Endothelial cell (in vitro differentiated cells): ENCODE measurements around the gene MARCO. TPM values are rescaled to one million over a fixed set of nuclear protein-coding genes. Genes with fewer than 3 reads are reported as not detected.

Experiments
- DNase-seq: peaks from one replicate; pipeline ENCODE4 v3.0.0; 2021; ENCODE audit warnings: low spot score
- H3K27ac Mint-ChIP-seq: one replicate; pipeline ENCODE4 v1.8.0; 2021; ENCODE audit warnings: mixed read lengths, inconsistent platforms; ENCODE audit not compliant: unreplicated experiment
- H3K27me3 Mint-ChIP-seq: one replicate; pipeline ENCODE4 v1.8.0; 2021; ENCODE audit warnings: mild to moderate bottlenecking, moderate library complexity, mixed read lengths, inconsistent platforms; ENCODE audit not compliant: unreplicated experiment
- H3K36me3 Mint-ChIP-seq: one replicate; pipeline ENCODE4 v1.8.0; 2021; ENCODE audit warnings: mild to moderate bottlenecking, low read depth, mixed read lengths, inconsistent platforms; ENCODE audit not compliant: unreplicated experiment
- H3K4me1 Mint-ChIP-seq: one replicate; pipeline ENCODE4 v1.8.0; 2021; ENCODE audit warnings: mild to moderate bottlenecking, mixed read lengths, inconsistent platforms; ENCODE audit not compliant: unreplicated experiment
- H3K4me3 Mint-ChIP-seq: one replicate; pipeline ENCODE4 v1.8.0; 2021; ENCODE audit warnings: mild to moderate bottlenecking, mixed read lengths, inconsistent platforms; ENCODE audit not compliant: unreplicated experiment
- H3K9me3 Mint-ChIP-seq: one replicate; pipeline ENCODE4 v1.8.0; 2021; ENCODE audit warnings: mixed read lengths, inconsistent platforms; ENCODE audit not compliant: unreplicated experiment
- total RNA-seq: library from RNA; stranded (reverse); fragmentation: NEBNext Ultra II Directional; extraction: Animal tissue kit (Norgen Biotek cat#: 25700); gene quantifications from one replicate; pipeline ENCODE4 v1.2.1, GENCODE V29; 2021; ENCODE audit not compliant: unreplicated experiment
- TF ChIP-seq, protein P1 (sequence below): fragments of 200-600 bp; sonication (generic); IDR thresholded peaks from one replicate; pipeline ENCODE4 v1.5.0; 2021; ENCODE audit warnings: antibody characterized with exemption; ENCODE audit not compliant: unreplicated experiment

MARCO gene
- total RNA-seq, 1 donor from 2014 or later: not detected

DNA sequence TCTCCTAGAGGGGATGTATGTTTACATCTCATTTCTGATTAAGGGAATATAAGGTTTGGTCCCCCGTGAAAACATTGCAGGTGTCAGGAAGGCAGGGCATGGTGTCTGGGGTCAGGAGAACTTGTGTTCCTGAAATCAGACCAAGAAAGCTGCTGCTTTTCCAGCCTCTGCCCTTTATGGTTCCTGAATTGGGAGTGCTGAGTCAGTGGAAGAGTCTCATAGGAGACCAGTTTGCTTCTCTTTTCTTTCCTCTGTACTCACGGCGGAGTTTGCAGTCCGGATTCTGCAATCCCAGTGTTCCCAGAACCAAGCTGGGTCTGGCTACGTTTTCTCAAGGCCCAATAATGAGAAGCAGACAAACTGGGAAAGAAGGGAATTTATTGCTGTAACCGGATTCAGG lies 5.1 kb upstream of the MARCO start:
- Mint-ChIP-seq H3K4me1 (no peaks in the 10 kb centered on the region), H3K27ac (no peak overlapping the region), H3K4me3 (no peak overlapping the region), H3K9me3 (no peaks in the 10 kb centered on the region), H3K27me3 (no peaks in the 10 kb centered on the region), H3K36me3 (no peaks in the 10 kb centered on the region)
- DNase-seq: no peak
- TF ChIP-seq, protein P1, sequence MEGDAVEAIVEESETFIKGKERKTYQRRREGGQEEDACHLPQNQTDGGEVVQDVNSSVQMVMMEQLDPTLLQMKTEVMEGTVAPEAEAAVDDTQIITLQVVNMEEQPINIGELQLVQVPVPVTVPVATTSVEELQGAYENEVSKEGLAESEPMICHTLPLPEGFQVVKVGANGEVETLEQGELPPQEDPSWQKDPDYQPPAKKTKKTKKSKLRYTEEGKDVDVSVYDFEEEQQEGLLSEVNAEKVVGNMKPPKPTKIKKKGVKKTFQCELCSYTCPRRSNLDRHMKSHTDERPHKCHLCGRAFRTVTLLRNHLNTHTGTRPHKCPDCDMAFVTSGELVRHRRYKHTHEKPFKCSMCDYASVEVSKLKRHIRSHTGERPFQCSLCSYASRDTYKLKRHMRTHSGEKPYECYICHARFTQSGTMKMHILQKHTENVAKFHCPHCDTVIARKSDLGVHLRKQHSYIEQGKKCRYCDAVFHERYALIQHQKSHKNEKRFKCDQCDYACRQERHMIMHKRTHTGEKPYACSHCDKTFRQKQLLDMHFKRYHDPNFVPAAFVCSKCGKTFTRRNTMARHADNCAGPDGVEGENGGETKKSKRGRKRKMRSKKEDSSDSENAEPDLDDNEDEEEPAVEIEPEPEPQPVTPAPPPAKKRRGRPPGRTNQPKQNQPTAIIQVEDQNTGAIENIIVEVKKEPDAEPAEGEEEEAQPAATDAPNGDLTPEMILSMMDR: no peak

GRCh38 chr2:118937817-118938216 lies 4.2 kb upstream of the MARCO start:
- DNase-seq: no peak
- H3K9me3 Mint-ChIP-seq: no peaks in the 10 kb centered on the region
- no peaks in the 10 kb centered on the region for H3K36me3 Mint-ChIP-seq
- H3K4me1 Mint-ChIP-seq: no peaks in the 10 kb centered on the region
- H3K27ac Mint-ChIP-seq: no peak overlapping the region
- no peaks in the 10 kb centered on the region for H3K27me3 Mint-ChIP-seq
- H3K4me3 Mint-ChIP-seq: no peak overlapping the region
- TF ChIP-seq, protein P1: no peak

DNA sequence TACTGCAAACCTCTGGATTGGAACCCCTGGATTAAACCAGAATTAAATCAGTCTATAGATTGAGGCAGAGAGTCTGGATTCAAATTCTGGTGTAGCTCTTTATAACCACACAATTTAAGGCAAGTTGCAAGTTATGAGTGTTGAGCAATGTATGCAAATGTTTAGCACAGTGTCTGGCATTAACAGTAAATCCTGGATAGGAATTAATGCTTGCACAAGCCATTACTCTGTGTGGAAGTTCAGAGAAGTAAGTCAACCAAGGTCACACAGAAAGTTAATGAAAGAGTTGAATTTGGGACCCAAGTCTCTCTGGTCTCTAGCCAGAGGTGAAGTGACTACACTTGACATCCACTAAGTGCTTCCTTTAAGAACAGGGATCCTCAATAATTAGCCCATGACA lies 2.0 kb upstream of the MARCO start:
- Mint-ChIP-seq H3K9me3 (no peaks in the 10 kb centered on the region), H3K4me1 (no peaks in the 10 kb centered on the region), H3K4me3 (no peak overlapping the region), H3K27ac (no peak overlapping the region), H3K27me3 (peaks cover 3% of the 10 kb centered on the region), H3K36me3 (no peaks in the 10 kb centered on the region)
- no peak for DNase-seq
- TF ChIP-seq, protein P1: no peak

DNA sequence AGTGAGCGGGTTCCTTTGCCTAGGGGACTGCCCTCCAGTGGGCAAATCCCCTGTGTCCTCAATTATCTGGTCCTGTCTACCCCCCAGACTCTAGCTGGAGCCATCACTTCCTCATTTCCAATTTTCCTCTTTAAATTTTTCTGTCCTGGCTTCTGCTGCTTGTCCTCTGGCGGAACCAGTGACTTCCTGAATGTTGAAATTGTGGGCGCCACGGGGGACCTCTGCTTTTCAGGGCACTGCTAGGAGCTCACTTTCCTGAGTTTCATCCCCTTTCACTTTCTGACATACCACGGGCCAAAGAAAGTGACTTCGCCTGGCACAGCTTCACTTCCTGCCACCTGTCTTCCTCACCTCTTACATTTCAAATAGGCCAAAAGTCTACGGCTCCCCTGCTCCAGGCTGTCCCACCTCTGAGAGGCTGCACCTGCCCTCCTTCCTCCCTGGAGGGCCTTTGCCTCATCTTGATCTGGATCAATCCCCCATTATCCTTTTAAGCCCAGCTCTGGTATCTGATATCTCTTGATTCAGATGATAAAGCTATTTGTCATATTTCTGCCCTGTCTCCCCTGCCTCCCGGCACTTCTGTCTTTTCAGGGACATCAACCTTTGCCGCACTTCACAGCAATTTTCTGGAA lies 1.4 kb upstream of the MARCO start:
- TF ChIP-seq, protein P1: no peak
- H3K36me3 Mint-ChIP-seq: no peaks in the 10 kb centered on the region
- no peaks in the 10 kb centered on the region for H3K4me1 Mint-ChIP-seq
- H3K4me3 Mint-ChIP-seq: no peak overlapping the region
- DNase-seq: no peak
- H3K27ac Mint-ChIP-seq: no peak overlapping the region
- H3K27me3 Mint-ChIP-seq: peaks cover 3% of the 10 kb centered on the region
- no peaks in the 10 kb centered on the region for H3K9me3 Mint-ChIP-seq

GRCh38 chr2:118943286-118943685 lies 1.3 kb downstream of the MARCO start:
- no peak overlapping the region for H3K27ac Mint-ChIP-seq

More at GRCh38 chr2:118943286-118943685, 1.3 kb downstream of the MARCO start:
- DNase-seq: no peak
- H3K4me3 Mint-ChIP-seq: no peak overlapping the region
- H3K9me3 Mint-ChIP-seq: no peaks in the 10 kb centered on the region
- no peaks in the 10 kb centered on the region for H3K36me3 Mint-ChIP-seq
- no peaks in the 10 kb centered on the region for H3K4me1 Mint-ChIP-seq
- TF ChIP-seq, protein P1: no peak
- peaks cover 3% of the 10 kb centered on the region for H3K27me3 Mint-ChIP-seq
